ENCODE data around the gene LONRF2.
A peak's percentile ranks its signal among the peaks of the same experiment; 100 is the strongest.

LONRF2 gene

DNA sequence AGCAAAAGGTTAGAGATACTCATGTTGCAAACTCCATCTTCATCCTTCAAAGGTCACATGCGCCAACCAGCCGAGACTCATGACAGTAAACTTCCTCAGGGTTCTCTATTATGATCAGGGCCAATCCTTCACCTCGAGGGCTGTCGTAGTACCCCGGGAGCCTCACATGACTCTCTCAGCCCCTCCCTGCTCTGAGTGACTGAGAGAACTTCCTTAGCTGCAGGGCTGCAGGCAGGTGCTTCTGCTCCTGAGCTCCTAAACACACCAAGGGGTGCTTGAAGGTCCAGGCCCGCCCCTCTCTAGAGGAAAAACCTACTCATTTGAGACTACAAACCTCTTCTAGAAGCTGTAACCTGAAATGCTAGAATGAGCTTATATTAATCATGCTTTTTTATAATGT is 48.2 kb downstream of the LONRF2 start:
- DNase-seq, result no peak

GRCh38 chr2:100273387-100273786 is 48.9 kb downstream of the LONRF2 start:
- no peak for DNase-seq

- DNase-seq, result no peak
These were observed 49.4 kb downstream of the LONRF2 start for GRCh38 chr2:100272841-100273329.

- DNase-seq, result no peak
These were observed 51.1 kb downstream of the LONRF2 start for GRCh38 chr2:100271210-100271609.

DNA sequence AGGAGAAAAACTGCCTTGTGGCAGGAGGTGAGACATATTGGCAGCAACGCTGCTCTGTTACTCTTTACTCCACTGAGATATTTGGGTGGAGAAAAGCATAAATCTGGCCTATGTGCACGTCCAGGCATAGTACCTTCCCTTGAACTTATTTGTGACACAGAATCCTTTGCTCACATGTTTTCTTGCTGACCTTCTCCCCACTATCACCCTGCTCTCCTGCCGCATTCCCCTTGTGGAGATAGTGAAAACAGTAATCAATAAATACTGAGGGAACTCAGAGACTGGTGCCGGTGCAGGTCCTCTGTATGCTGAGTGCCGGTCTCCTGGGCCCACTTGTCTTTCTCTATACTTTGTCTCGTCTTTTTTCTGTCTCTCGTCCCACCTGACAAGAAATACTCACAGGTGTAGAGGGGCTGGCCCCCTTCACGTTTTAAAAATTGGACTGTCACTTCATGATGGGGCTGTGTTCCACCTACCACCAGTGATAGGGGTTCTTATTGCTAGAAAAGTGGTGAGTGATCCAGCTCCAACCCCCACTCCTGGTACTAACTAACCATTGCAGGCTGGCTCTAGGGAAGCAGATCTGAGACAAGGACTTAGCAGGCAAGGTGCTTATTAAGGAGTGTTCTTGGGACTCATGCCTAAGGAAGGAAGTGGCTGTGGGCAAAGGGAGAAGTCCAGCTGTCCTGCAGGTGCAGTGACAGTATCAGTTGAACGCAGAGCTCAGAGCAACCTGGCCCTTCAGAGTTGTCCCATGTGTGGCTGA is 51.7 kb downstream of the LONRF2 start:
- DNase-seq, result no peak

- DNase-seq, result no peak
These were observed 52.4 kb downstream of the LONRF2 start for GRCh38 chr2:100269889-100270288.

GRCh38 chr2:100268986-100269385 is 53.3 kb downstream of the LONRF2 start:
- no peak for DNase-seq

DNA sequence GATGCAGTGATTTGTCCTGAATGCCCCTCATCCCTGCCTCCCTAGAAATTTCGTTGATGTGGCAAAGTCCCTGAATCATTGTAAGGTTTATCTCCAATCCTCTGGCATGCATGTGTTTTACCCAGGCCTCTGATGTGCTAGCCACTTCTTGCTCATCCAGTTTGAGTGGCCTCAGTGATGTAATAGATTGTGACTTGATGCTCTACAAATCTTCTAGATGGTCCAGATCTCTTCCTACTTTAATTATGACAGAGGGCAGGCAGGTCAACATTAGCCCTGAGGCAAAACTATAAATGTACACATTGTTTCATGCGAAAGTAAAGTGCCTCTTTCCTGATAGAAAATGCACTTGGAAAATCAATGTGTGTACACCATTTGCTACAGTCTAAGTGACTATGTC is 54.5 kb downstream of the LONRF2 start:
- DNase-seq, result no peak

GRCh38 chr2:100266126-100266525 is 56.2 kb downstream of the LONRF2 start:
- DNase-seq, result no peak

DNA sequence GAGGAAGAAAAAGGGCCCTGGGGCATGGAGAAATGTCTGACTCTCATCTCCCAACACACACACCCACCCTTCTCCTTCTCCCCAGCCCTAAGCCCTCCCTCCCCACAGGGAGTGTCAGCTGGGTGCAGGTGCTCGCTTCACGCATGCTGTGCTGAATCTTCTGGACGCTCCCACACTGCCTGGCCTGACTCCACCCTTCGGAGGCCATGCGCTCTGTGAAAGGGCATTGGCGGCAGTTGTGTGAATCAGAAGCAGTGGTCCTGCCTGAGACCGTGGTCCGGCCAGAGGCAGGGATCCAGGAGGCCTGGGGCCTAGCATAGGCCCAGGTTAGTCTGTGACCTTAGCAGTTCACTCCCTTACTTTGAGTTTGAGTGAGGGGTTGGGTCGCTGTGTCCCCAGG is 57.1 kb downstream of the LONRF2 start:
- no peak for DNase-seq

DNA sequence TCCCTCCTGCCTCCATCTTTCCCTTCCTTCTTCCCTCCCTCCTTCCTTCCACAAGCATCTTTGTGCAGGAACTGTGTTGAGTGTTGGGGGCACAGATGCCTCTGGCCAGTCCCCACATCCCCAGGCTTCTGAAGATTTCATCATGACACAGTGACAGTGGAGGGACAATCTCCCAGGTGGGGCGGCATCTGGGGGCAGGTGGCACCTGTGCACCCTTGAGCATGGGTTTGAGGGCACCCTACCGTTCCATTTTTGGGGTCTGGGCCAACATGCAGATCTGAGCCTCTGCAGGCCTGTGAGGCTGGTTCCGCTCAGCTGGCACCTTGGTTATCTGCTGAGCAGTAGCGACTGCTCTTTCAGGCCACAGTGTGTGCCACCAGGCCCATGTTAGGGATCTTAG is 57.6 kb downstream of the LONRF2 start:
- no peak for DNase-seq

DNA sequence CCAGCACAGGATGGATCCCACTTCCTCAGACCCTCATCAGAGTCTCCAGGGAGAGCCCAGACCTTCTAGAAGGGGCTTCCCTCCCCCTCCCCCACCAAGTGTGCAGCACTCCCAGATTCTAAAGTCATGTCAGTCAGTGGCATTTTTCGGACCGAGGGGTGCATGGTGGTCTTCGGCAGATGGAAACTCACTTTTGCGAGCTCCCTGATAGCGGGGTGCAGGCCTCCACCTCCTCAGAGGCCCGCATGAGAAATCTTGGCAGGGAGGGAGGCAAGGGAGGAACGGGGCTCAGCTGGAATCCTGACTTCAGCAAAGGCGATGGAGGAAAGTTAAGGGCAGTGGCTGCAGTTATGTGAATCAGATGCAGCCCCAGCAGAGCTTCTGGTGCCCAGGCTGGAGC is 58.2 kb downstream of the LONRF2 start:
- no peak for DNase-seq

GRCh38 chr2:100262555-100263320 is 59.6 kb downstream of the LONRF2 start:
- DNase-seq, result peak; percentile 48

- DNase-seq, result no peak
These were observed 60.3 kb downstream of the LONRF2 start for GRCh38 chr2:100262046-100262445.

DNA sequence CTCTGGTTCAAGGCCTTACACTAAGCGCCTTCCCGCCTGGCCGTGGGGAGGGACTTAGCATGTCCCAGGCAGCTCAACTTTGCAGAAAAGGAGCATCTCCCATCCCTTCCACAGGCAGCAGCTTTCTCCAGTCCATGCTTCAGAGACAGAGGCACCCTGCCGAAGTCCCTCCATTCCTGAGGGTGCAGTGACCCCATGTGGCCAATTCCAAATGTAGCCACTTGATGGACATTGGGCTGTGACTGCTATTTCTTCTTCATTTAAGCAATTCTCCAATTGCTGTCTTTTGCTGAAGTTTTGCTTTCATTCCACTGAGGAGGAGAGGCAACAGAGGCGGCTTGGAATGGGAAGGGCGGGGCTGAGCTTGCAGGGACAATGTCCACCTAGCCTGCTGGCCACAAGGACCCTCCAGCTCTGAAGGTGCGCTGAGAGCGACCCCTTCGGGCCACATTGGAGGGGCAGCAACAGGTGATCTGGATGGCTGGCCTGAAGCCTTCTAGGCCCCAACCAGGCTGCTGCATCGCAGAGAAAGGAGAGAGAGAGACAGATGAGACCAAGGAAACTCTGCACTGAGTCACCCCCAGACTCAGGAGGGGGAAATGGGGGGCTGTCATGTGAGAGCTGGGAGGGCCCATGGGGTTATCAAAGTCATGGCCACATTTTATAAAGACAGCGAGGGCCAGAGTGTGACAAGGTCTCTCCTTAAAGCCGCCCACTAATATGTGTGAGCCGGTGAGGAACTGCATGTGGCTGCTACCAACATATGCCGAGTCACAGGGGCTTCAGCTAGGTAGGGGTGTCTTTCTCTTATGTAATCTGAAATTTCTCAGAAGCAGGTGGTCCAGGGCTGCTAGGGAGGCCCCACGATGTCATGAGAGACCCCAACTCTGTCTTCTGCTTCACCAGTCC is 61.3 kb downstream of the LONRF2 start:
- DNase-seq, result no peak

DNA sequence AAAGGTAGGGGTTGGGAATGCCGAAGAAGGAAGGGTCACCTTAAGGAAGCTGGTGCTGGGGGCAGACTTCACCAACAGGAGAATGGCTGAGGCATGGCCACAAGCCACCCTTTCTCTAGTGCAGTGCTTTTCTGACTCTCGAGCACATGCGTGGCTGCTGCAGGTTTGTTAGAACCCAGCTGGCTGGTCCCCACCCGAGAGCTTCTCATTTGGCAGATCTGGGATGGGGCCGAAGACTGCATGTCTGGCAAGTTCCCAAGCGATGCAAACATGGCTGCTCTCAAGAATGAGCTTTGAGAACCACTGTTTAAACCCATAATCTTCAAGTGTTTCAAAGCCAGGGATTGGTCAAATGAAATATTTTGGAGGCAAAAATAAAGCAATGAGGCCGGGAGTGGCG is 63.2 kb downstream of the LONRF2 start:
- DNase-seq, result no peak

DNA sequence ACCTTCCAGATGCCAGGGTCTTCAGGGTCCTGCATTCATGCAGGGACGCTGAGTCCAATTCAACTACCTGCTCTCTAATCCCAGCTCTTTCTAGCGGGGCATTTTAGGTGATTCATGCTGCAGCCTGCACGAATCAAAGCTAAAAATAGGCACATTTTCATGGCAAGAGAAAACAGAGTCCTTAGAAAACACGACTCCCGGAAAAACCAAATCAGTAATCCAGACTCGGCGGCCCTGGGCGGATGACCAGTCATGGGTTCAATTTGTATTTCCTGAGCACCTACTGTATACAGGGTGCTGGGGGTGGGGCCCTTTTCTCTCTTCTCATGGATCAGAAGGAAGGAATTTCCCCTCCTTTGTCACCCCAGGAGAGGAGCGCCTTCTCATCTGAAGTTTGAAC is 64.4 kb downstream of the LONRF2 start:
- DNase-seq, result no peak

GRCh38 chr2:100256849-100257248 is 65.5 kb downstream of the LONRF2 start:
- DNase-seq, result no peak

DNA sequence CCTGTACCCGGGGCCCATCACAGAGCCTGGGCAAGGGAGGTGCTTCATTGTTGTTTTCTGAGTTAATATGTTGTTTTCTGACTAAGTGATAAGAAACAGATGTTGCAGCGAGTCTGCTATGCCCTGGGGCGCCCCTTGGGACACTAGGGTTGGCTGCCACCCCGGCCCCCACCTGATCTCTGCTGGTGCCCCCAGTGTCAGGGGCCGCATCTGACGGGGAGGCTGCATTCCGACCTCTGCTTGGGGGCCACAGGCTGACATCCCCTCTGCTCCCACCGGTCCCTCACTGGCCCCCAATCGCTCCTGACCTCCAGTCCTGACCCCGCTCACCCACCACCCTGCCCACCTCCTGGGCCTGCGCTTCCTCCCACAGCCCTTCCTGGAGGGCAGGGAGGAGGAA is 65.9 kb downstream of the LONRF2 start:
- DNase-seq, result no peak

DNA sequence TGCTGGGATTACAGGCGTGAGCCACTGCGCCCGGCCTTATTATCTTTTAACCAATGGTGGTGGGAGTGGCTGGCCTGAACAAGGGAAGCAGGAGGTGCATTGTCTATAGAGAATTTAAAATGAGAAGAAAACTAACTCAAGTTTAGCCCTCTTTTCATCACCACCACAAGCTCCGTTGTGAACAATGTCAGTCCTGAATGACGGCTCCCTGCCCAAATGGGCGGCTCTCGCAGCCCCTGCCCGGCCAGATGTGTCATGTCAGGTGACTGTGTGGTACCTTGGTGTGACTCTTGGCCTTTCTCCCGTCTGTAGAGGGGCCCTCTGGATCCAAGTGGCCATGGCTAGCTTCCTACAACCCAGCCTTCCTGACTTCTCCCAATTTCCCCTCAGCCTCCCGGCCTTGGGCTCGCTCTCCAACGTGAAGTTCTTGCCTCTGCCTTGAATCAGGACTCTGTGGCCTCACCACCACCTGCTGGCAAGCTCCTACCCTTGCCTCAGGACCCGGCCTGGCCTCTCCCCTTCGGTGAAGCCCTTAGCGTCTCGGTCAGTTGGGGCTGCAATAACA is 67.6 kb downstream of the LONRF2 start:
- DNase-seq, result no peak

GRCh38 chr2:100253786-100254185 is 68.5 kb downstream of the LONRF2 start:
- DNase-seq, result no peak

DNA sequence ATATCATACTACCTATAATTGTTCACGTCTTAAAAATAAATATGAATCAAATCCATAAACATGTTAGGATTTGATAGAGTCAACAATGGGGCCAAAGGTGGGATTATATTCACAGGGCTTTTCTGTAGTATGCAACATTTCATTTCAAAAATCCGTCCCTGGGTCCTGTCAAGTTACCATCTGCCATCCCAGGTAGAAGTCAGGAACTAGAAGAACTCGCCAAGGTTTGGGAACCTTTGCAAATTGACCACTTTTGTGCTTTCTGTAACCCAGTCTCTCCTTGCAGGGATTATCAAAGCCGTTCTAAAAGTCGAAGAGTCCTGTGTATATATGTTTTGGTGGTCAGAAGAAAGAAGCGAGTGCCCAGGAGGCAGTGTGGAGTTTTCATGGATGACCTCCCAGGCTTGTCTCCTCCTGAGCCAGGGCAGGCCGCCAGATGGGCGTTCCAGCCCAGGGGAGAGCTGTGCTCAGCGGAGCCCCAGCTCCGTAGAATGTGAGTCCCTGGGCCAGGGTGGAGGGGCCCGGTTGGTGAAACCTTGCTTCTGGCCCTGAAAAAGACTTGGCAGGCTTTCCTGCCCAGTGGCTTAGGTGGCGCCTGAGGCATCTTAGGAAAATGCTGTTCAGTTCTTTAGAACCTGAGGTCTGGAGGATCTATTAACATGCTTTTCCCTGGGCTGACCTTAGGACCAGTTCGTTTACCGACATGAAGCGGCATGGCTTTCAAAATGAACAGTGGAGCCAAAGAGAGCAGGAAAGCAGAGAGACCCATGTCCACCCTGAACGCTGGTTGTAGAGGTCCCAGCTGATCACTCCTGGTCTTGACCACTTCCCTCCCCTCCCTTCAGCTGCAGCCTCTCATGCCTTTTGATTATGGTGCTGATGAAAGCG is 69.2 kb downstream of the LONRF2 start:
- no peak for DNase-seq
